SK-N-SH (cell line): ENCODE data around the gene TRNP1. TPM values are rescaled to one million over a fixed set of nuclear protein-coding genes. Genes with fewer than 3 reads are reported as not detected.

Source experiments
- CTCF ChIA-PET: fragments of 300-600, 350-600 bp; formaldehyde crosslinking; extraction: SDS; loops from one replicate; lab custom pipeline; 2021; lab: Yijun Ruan, JAX
- POLR2A ChIA-PET: fragments of 350-600 bp; sonication (Branson Sonifier 250); formaldehyde crosslinking; extraction: SDS; loops from one replicate; lab custom pipeline; 2020; ENCODE audit warnings: antibody characterized with exemption, inconsistent platforms; lab: Yijun Ruan, JAX
- DNase-seq: peaks from one replicate; pipeline ENCODE4 v3.0.0; 2012
- H2AFZ ChIP-seq: fragments of 200-600 bp; sonication (generic); 2 replicates; pipeline ENCODE4 v1.8.1; 2016; ENCODE audit warnings: antibody characterized with exemption, mild to moderate bottlenecking, low read depth
- H3F3A ChIP-seq: fragments of 200-600 bp; sonication (generic); replicated peaks from 2 replicates; pipeline ENCODE3; 2016; ENCODE audit warnings: antibody characterized with exemption, mild to moderate bottlenecking; ENCODE audit not compliant: insufficient read depth
- H3K27ac ChIP-seq, 2 experiments: fragments of 200-500 bp in 1 of 2; fragments of 200-600 bp in 1 of 2; sonication (Bioruptor generic) in 1 of 2; sonication (generic), shearing (Covaris generic) in 1 of 2; 2 replicates each; pipeline versions ENCODE4 v1.5.1 to v1.6.1; 2014 to 2016; ENCODE audit warnings: low read depth in 2 of 2, inconsistent platforms in 1 of 2, low read length in 1 of 2, mild to moderate bottlenecking in 1 of 2, mixed read lengths in 1 of 2
- H3K27me3 ChIP-seq: fragments of 200-600 bp; sonication (generic), shearing (Covaris generic); 2 replicates; pipeline ENCODE4 v1.6.1; 2016; ENCODE audit warnings: mixed run types; ENCODE audit not compliant: insufficient read depth
- H3K36me3 ChIP-seq, 2 experiments: fragments of 200-500 bp in 1 of 2; fragments of 200-600 bp in 1 of 2; sonication (Bioruptor generic) in 1 of 2; sonication (generic) in 1 of 2; replicated peaks in 1 of 2; 2 replicates each; pipeline versions ENCODE3 to v1.5.1; 2014 to 2016; ENCODE audit warnings: low read length in 1 of 2, mild to moderate bottlenecking in 1 of 2; ENCODE audit not compliant: insufficient read depth in 2 of 2, control insufficient read depth in 1 of 2
- H3K4me1 ChIP-seq, 2 experiments: fragments of 200-500 bp in 1 of 2; fragments of 200-600 bp in 1 of 2; sonication (Bioruptor generic) in 1 of 2; sonication (generic), shearing (Covaris generic) in 1 of 2; 2 replicates each; pipeline versions ENCODE4 v1.5.1 to v1.6.1; 2014 to 2016; ENCODE audit warnings: low read depth in 1 of 2, low read length in 1 of 2, mixed run types in 1 of 2; ENCODE audit not compliant: insufficient read depth in 2 of 2, control insufficient read depth in 1 of 2
- H3K4me2 ChIP-seq: fragments of 200-600 bp; sonication (generic), shearing (Covaris generic); 2 replicates; pipeline ENCODE4 v1.6.1; 2017; ENCODE audit warnings: mixed run types
- H3K4me3 ChIP-seq, 2 experiments: fragments of 200-500 bp in 1 of 2; fragments of 200-600 bp in 1 of 2; sonication (Bioruptor generic) in 1 of 2; sonication (generic), shearing (Covaris generic) in 1 of 2; 2 replicates each; pipeline versions ENCODE4 v1.5.1 to v1.8.1; 2014 to 2016; ENCODE audit warnings: low read depth in 2 of 2, inconsistent platforms in 1 of 2, low read length in 1 of 2, mild to moderate bottlenecking in 1 of 2, mixed read lengths in 1 of 2, moderate library complexity in 1 of 2
- H3K79me2 ChIP-seq: fragments of 200-600 bp; sonication (generic); 2 replicates; pipeline ENCODE4 v1.8.1; 2017; ENCODE audit warnings: mild to moderate bottlenecking; ENCODE audit not compliant: insufficient read depth
- H3K9ac ChIP-seq: fragments of 200-600 bp; sonication (generic); 2 replicates; pipeline ENCODE4 v1.6.1; 2017; ENCODE audit warnings: mixed run types
- H3K9me2 ChIP-seq: fragments of 200-600 bp; sonication (generic); 2 replicates; pipeline ENCODE4 v1.6.1; 2017; ENCODE audit warnings: mixed run types
- H3K9me3 ChIP-seq: fragments of 200-600 bp; sonication (generic); 2 replicates; pipeline ENCODE4 v1.6.1; 2017; ENCODE audit warnings: mixed run types, mild to moderate bottlenecking, moderate library complexity
- H4K20me1 ChIP-seq: fragments of 200-600 bp; sonication (generic); 2 replicates; pipeline ENCODE4 v1.6.1; 2017; ENCODE audit warnings: mild to moderate bottlenecking, mixed run types; ENCODE audit not compliant: insufficient read depth
- CHD2 ChIP-seq: fragments of 150-350 bp; IDR thresholded peaks from 2 replicates; pipeline ENCODE4 v1.6.1; 2018; ENCODE audit warnings: low read length; ENCODE audit not compliant: partially characterized antibody
- FOSL2 ChIP-seq: IDR thresholded peaks from 2 replicates; pipeline ENCODE4 v1.4.0; 2012; ENCODE audit warnings: low read depth, mild to moderate bottlenecking, moderate library complexity, borderline replicate concordance
- FOXM1 ChIP-seq: IDR thresholded peaks from 2 replicates; pipeline ENCODE4 v1.4.0; 2012; ENCODE audit warnings: low read depth, mild to moderate bottlenecking
- GATA2 ChIP-seq: sonication (generic); formaldehyde crosslinking; IDR thresholded peaks from 2 replicates; pipeline ENCODE4 v1.5.0; 2020; ENCODE audit warnings: mild to moderate bottlenecking, missing genetic modification reagents
- JUND ChIP-seq: IDR thresholded peaks from 2 replicates; pipeline ENCODE4 v1.4.0; 2012
- MEF2A ChIP-seq: IDR thresholded peaks from 2 replicates; pipeline ENCODE4 v1.4.0; 2012; ENCODE audit warnings: low read depth, borderline replicate concordance
- MXI1 ChIP-seq: IDR thresholded peaks from 2 replicates; pipeline ENCODE4 v1.6.1; 2012; ENCODE audit warnings: mild to moderate bottlenecking, low read depth, low read length, improper control_type of control experiment
- NFIC ChIP-seq: IDR thresholded peaks from 2 replicates; pipeline ENCODE4 v1.4.0; 2012; ENCODE audit warnings: borderline replicate concordance
- NRF1 ChIP-seq: IDR thresholded peaks from 2 replicates; pipeline ENCODE4 v1.6.1; 2012; ENCODE audit warnings: low read depth, mild to moderate bottlenecking, low read length
- POLR2AphosphoS5 ChIP-seq: IDR thresholded peaks from 2 replicates; pipeline ENCODE4 v1.6.1; 2012; ENCODE audit warnings: low read depth, low read length
- RCOR1 ChIP-seq: fragments of 150-350 bp; IDR thresholded peaks from 2 replicates; pipeline ENCODE4 v1.6.1; 2017; ENCODE audit warnings: antibody characterized with exemption, low read length
- RFX5 ChIP-seq: IDR thresholded peaks from 2 replicates; pipeline ENCODE4 v1.6.1; 2012; ENCODE audit warnings: mild to moderate bottlenecking, improper control_type of control experiment, low read length
- SIN3A ChIP-seq: IDR thresholded peaks from 2 replicates; pipeline ENCODE4 v1.6.1; 2012; ENCODE audit warnings: low read depth, mild to moderate bottlenecking, low read length, moderate library complexity, borderline replicate concordance
- SMC3 ChIP-seq: IDR thresholded peaks from 2 replicates; pipeline ENCODE4 v1.6.1; 2012; ENCODE audit warnings: low read depth, low read length, improper control_type of control experiment
- TAF1 ChIP-seq: IDR thresholded peaks from 2 replicates; pipeline ENCODE4 v1.6.1; 2012; ENCODE audit warnings: low read depth, mild to moderate bottlenecking, low read length, moderate library complexity, borderline replicate concordance
- YY1 ChIP-seq: IDR thresholded peaks from 2 replicates; pipeline ENCODE4 v1.4.0; 2012; ENCODE audit warnings: low read depth, mild to moderate bottlenecking
- WGBS: methylation state at CpG from one replicate; pipeline ENCODE4 v1.1.6; 2017; ENCODE audit warnings: low lambda C conversion rate; 5-methylcytosine and 5-hydroxymethylcytosine counted together
- polyA plus RNA-seq, 3 experiments: library from polyadenylated mRNA; depleted of rRNA; stranded (reverse); fragments of >200 nt; gene quantifications; 2 replicates each; pipeline ENCODE4 v1.2.3, GENCODE V29; 2012
- TF ChIP-seq, protein P1 (sequence below): IDR thresholded peaks from 2 replicates; pipeline ENCODE4 v1.4.0; 2012; ENCODE audit warnings: low read depth, borderline replicate concordance

Gene TRNP1
- polyA plus RNA-seq, 1 of the 3 experiments (the other 2 are of a cell fraction) = 8.8 TPM

DNA sequence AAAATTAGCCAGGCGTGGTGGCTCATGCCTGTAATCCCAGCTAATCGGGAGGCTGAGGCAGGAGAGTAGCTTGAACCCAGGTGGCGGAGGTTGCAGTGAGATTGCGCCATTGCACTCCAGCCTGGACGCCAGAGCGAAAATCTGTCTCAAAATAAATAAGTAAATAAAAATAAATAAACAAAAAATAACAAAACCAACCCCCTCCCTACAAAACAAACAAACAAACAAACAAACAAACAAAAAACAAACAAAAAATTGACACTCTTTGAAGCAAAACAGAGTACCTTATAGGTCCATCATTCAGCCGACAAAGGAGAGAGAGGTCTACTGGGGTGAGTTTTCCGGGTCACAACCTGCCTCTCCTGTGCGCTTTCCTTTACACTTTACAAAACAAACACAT is 27.9 kb upstream of the TRNP1 start:
- peaks cover 13% of the 10 kb centered on the region for H3F3A ChIP-seq
- no peak overlapping the region for H2AFZ ChIP-seq
- H4K20me1 ChIP-seq = no peaks in the 10 kb centered on the region
- no peaks in the 10 kb centered on the region for H3K79me2 ChIP-seq
- H3K9me2 ChIP-seq = no peaks in the 10 kb centered on the region
- no peak overlapping the region for H3K4me2 ChIP-seq
- no peak overlapping the region for H3K4me3 ChIP-seq
- 69% methylated on average over 9 of the region's 9 CpGs for WGBS
- no peaks in the 10 kb centered on the region for H3K9me3 ChIP-seq
- no peaks in the 10 kb centered on the region for H3K36me3 ChIP-seq
- 0 out of 4 replicates have a peak, but pooled peaks cover 0 to 7% of the 10 kb centered on the region in 2 experiments for H3K4me1 ChIP-seq
- DNase-seq = no peak
- ChIA-PET POLR2A (no interaction called here), CTCF (interaction anchor here (1.1 to 4.6 kb wide), 8 partner anchors 21 to 318 kb away, joined by 3 to 28 read pairs (median 6); partner anchors contain the start of gene TRNP1)
- peaks cover 10% of the 10 kb centered on the region; the same call in 1 of the 2 replicates for H3K27me3 ChIP-seq
- no peak overlapping the region for H3K9ac ChIP-seq
- H3K27ac ChIP-seq = no peak overlapping the region
- TF ChIP-seq TAF1 = no peak
- TF ChIP-seq RFX5 = no peak
- no peak for TF ChIP-seq GATA2 (CRISPR knock-in tag)
- TF ChIP-seq POLR2AphosphoS5 = no peak
- TF ChIP-seq, protein P1, sequence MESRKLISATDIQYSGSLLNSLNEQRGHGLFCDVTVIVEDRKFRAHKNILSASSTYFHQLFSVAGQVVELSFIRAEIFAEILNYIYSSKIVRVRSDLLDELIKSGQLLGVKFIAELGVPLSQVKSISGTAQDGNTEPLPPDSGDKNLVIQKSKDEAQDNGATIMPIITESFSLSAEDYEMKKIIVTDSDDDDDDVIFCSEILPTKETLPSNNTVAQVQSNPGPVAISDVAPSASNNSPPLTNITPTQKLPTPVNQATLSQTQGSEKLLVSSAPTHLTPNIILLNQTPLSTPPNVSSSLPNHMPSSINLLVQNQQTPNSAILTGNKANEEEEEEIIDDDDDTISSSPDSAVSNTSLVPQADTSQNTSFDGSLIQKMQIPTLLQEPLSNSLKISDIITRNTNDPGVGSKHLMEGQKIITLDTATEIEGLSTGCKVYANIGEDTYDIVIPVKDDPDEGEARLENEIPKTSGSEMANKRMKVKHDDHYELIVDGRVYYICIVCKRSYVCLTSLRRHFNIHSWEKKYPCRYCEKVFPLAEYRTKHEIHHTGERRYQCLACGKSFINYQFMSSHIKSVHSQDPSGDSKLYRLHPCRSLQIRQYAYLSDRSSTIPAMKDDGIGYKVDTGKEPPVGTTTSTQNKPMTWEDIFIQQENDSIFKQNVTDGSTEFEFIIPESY = no peak
- no peak for TF ChIP-seq MEF2A

DNA sequence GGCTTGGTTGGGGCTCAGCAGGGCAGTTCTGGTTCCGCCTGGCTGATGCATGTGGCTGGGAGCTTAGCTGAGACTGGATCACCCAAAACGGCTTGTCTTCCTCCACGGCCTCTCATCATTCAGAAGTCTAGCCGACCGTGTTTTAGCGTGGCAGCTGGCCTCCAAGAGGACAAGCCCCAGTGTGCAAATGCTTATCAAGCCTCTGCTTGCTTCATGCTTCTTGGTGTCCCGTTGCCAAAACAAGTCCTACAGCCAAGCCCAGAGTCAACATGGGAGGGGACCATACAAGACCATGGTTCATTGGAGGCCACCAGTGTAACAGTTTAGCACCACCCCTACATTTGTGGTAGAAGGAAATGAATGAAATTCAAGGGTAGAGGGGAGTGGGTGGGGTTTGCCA is 22.7 kb upstream of the TRNP1 start:
- peaks cover 7% of the 10 kb centered on the region; the same call in 1 of the 2 replicates for H3K27me3 ChIP-seq
- no peak overlapping the region for H3K27ac ChIP-seq
- no peaks in the 10 kb centered on the region for H3F3A ChIP-seq
- H3K79me2 ChIP-seq = no peaks in the 10 kb centered on the region
- no peaks in the 10 kb centered on the region for H3K9me3 ChIP-seq
- H3K4me3 ChIP-seq = no peak overlapping the region
- no peak for DNase-seq
- 66% methylated on average over 7 of the region's 7 CpGs for WGBS
- H2AFZ ChIP-seq = no peak overlapping the region
- no peaks in the 10 kb centered on the region for H3K36me3 ChIP-seq
- no peak for TF ChIP-seq TAF1
- no peak for TF ChIP-seq MEF2A
- TF ChIP-seq RFX5 = no peak
- no peak for TF ChIP-seq SMC3
- TF ChIP-seq NFIC = no peak
- no peak for TF ChIP-seq FOSL2
- TF ChIP-seq FOXM1 = no peak
- no peak for TF ChIP-seq JUND
- TF ChIP-seq RCOR1 = no peak
- no peak for TF ChIP-seq SIN3A
- no peak for TF ChIP-seq MXI1
- TF ChIP-seq CHD2 = no peak
- TF ChIP-seq NRF1 = no peak
- TF ChIP-seq, protein P1 = no peak
- no peak for TF ChIP-seq YY1
- TF ChIP-seq, all 33 proteins: peak for 0
- POLR2A ChIA-PET = no interaction called here
- no peaks in the 10 kb centered on the region for H4K20me1 ChIP-seq
- H3K4me2 ChIP-seq = no peak overlapping the region
- CTCF ChIA-PET = no interaction called here
- H3K4me1 ChIP-seq = no peaks in the 10 kb centered on the region
- no peak overlapping the region for H3K9ac ChIP-seq
- H3K9me2 ChIP-seq = no peaks in the 10 kb centered on the region
